B cell (primary cell): ENCODE measurements around the gene ERBB4. TPM values are rescaled to one million over a fixed set of nuclear protein-coding genes. Genes with fewer than 3 reads are reported as not detected.

Experiments
- ATAC-seq: fragments of 200-7000 bp; cut with Tn5 transposase; one replicate; pipeline ENCODE4 v1.10.0; 2021; ENCODE audit warnings: low read depth, mild to moderate bottlenecking, moderate number of reproducible peaks, moderate library complexity
- CTCF ChIA-PET: fragments of 350-600 bp; sonication (Branson Sonifier 250); formaldehyde crosslinking; loops from one replicate; lab custom pipeline; 2021; ENCODE audit warnings: antibody characterized with exemption, inconsistent platforms; lab: Charles Lee
- POLR2A ChIA-PET: fragments of 350-600 bp; sonication (Branson Sonifier 250); formaldehyde crosslinking; loops from one replicate; lab custom pipeline; 2021; ENCODE audit warnings: antibody characterized with exemption; lab: Charles Lee
- DNase-seq: peaks from one replicate; pipeline ENCODE4 v3.0.0; 2013
- H2AFZ ChIP-seq: 2 replicates; pipeline ENCODE4 v1.6.1; 2012; ENCODE audit warnings: mild to moderate bottlenecking, low read depth, low read length; ENCODE audit not compliant: insufficient read depth, poor library complexity, severe bottlenecking
- H3K27ac ChIP-seq, 2 donors: 1 replicate in 1 of 2; 2 replicates in 1 of 2; pipeline ENCODE4 v1.5.1; 2012 to 2013; ENCODE audit warnings: low read length in 2 of 2, mild to moderate bottlenecking in 2 of 2, moderate library complexity in 1 of 2
- H3K27me3 ChIP-seq, 4 experiments: fragments of 200-600 bp in 1 of 4; sonication (generic) in 1 of 4; replicated peaks in 1 of 4; 1 replicate in 2 of 4; 2 replicates in 2 of 4; pipeline versions ENCODE4 v1.6.1 to v1.7.0; 2013 to 2016; ENCODE audit warnings: low read length in 3 of 4, mild to moderate bottlenecking in 2 of 4, mixed read lengths in 1 of 4, moderate library complexity in 1 of 4; ENCODE audit not compliant: insufficient read depth in 4 of 4, control insufficient read depth in 3 of 4; ENCODE audit errors: control extremely low read depth in 1 of 4
- H3K36me3 ChIP-seq, 2 experiments: replicated peaks in 1 of 2; 1 replicate in 1 of 2; 2 replicates in 1 of 2; pipeline versions ENCODE4 v1.6.1 to v1.7.1; 2013; ENCODE audit warnings: low read length in 1 of 2; ENCODE audit not compliant: insufficient read depth in 2 of 2, control insufficient read depth in 1 of 2; ENCODE audit errors: control extremely low read depth in 1 of 2, extremely low read depth in 1 of 2
- H3K4me1 ChIP-seq, 2 donors: fragments of 200-600 bp in 1 of 2; sonication (generic) in 1 of 2; 1 replicate in 1 of 2; 2 replicates in 1 of 2; pipeline versions ENCODE4 v1.5.1 to v1.6.1; 2013 to 2017; ENCODE audit warnings: low read length in 2 of 2; ENCODE audit not compliant: control insufficient read depth in 2 of 2, insufficient read depth in 2 of 2
- H3K4me2 ChIP-seq: replicated peaks from 2 replicates; pipeline ENCODE3; 2012; ENCODE audit warnings: mild to moderate bottlenecking, low read depth, low read length; ENCODE audit not compliant: poor library complexity, severe bottlenecking
- H3K4me3 ChIP-seq, 5 experiments: fragments of 200-600 bp in 1 of 5; sonication (generic) in 1 of 5; 1 replicate in 3 of 5; 2 replicates in 2 of 5; pipeline versions ENCODE4 v1.5.1 to v1.7.0; 2011 to 2016; ENCODE audit warnings: low read length in 4 of 5, mild to moderate bottlenecking in 4 of 5, low read depth in 2 of 5, control low read depth in 1 of 5, moderate library complexity in 1 of 5; ENCODE audit not compliant: insufficient read depth in 1 of 5; ENCODE audit errors: control extremely low read depth in 1 of 5, extremely low read depth in 1 of 5
- H3K79me2 ChIP-seq: fragments of 200-600 bp; sonication (generic); one replicate; pipeline ENCODE4 v1.6.0; 2016; ENCODE audit warnings: low read length; ENCODE audit not compliant: control insufficient read depth, insufficient read depth
- H3K9ac ChIP-seq: fragments of 200-600 bp; sonication (generic); 2 replicates; pipeline ENCODE4 v1.6.1; 2017; ENCODE audit warnings: mild to moderate bottlenecking, low read length, moderate library complexity
- H3K9me3 ChIP-seq, 3 donors: one replicate each; pipeline versions ENCODE4 v1.6.1 to v1.7.1; 2013; ENCODE audit warnings: low read length in 2 of 3; ENCODE audit not compliant: control insufficient read depth in 2 of 3, insufficient read depth in 1 of 3; ENCODE audit errors: control extremely low read depth in 1 of 3
- H4K20me1 ChIP-seq: 2 replicates; pipeline ENCODE4 v1.6.0; 2012; ENCODE audit warnings: mild to moderate bottlenecking, low read length; ENCODE audit not compliant: insufficient read depth, control insufficient read depth, poor library complexity, severe bottlenecking
- H3K27ac Mint-ChIP-seq: one replicate; pipeline ENCODE4 v1.8.0; 2021; ENCODE audit warnings: mixed read lengths
- H3K27me3 Mint-ChIP-seq: one replicate; pipeline ENCODE4 v1.8.0; 2021; ENCODE audit warnings: mixed read lengths
- H3K4me1 Mint-ChIP-seq: one replicate; pipeline ENCODE4 v1.8.0; 2021; ENCODE audit warnings: mixed read lengths
- H3K4me3 Mint-ChIP-seq: one replicate; pipeline ENCODE4 v1.8.0; 2021; ENCODE audit warnings: mixed read lengths
- H3K9me3 Mint-ChIP-seq: one replicate; pipeline ENCODE4 v1.8.0; 2022; ENCODE audit warnings: mixed read lengths; ENCODE audit not compliant: insufficient read depth
- EZH2 ChIP-seq: IDR thresholded peaks from 2 replicates; pipeline ENCODE4 v1.6.1; 2012; ENCODE audit warnings: borderline replicate concordance, low read depth, mild to moderate bottlenecking, moderate library complexity, low read length; ENCODE audit not compliant: insufficient read depth, poor library complexity, severe bottlenecking
- WGBS: methylation state at CpG from one replicate; pipeline ENCODE4 v1.1.5; 2013; ENCODE audit warnings: missing lambda C conversion rate; ENCODE audit not compliant: insufficient coverage; 5-methylcytosine and 5-hydroxymethylcytosine counted together
- intact Hi-C: fragments of 100-400 bp; cut with micrococcal nuclease; formaldehyde crosslinking; loops from one replicate; pipeline ENCODE4 v1.10.0; 2022
- polyA plus RNA-seq: library from polyadenylated mRNA; depleted of rRNA; stranded (reverse); fragments of >200 nt; gene quantifications from 2 replicates; pipeline ENCODE4 v1.2.3, GENCODE V29; 2012
- total RNA-seq, 2 donors: library from RNA; stranded (reverse); fragments of 120-200 nt in 1 of 2; gene quantifications; 1 replicate in 1 of 2; 2 replicates in 1 of 2; pipeline versions ENCODE4 v1.2.3 to v1.2.4, GENCODE V29; 2013 to 2022
- TF ChIP-seq, protein P1 (sequence below): fragments of 200-600 bp; IDR thresholded peaks from one replicate; pipeline ENCODE4 v1.8.0; 2022; ENCODE audit warnings: antibody characterized with exemption, mild to moderate bottlenecking

The ERBB4 gene
- total and polyA plus RNA-seq, 2 donors (not counting 1 experiment from before 2014, with no cell fraction given) = not detected

DNA sequence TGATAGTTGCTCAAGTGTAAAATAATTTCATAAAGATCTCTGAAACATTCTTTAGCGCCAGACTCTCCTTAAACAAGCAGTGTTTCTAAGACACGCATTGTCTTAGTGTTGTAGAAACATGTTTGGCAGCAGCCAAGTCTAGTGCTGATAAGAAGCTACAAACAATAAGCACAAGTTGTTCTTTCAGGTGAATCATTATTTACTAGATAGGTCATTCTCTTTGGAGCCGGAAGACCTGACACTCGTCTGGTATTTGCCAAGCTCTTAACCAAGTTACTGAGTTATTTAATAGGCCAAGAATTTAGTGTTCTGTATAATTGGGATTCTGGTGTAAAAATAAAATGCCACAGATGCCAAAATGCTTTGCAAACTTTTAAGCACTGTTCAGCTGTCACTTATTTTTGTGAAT, 1130.1 kb downstream of the ERBB4 start:
- Histone ChIP-seq H3K4me1 (no peaks in the 10 kb centered on the region), H3K4me2 (no peak overlapping the region)
- POLR2A ChIA-PET = no interaction called here

DNA sequence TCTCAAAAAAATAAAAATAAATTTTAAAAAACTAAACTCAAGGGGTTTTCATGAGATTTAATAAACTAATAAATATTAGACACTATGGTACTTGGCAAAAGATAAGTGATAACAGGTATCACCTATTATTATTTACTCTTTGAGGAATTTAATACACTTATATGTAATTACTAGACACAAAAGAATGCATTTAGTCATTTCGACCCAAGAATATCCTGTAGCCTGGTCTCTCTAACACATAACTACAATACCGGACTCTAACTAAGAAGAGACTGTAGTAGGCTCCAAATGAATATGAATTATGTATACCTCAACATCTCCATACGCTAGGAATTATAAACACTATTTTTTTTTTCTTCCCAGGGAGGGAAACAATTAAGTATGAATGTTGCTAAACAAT, 1131.5 kb downstream of the ERBB4 start:
- H3K36me3 ChIP-seq = no peaks in the 10 kb centered on the region
- intact Hi-C loops = no loop called here
- ChIA-PET CTCF (no interaction called here), POLR2A (no interaction called here)
- Mint-ChIP-seq H3K27me3 (no peaks in the 10 kb centered on the region), H3K27ac (no peak overlapping the region), H3K4me1 (no peaks in the 10 kb centered on the region), H3K4me3 (no peak overlapping the region), H3K9me3 (no peaks in the 10 kb centered on the region)
- TF ChIP-seq, protein P1, sequence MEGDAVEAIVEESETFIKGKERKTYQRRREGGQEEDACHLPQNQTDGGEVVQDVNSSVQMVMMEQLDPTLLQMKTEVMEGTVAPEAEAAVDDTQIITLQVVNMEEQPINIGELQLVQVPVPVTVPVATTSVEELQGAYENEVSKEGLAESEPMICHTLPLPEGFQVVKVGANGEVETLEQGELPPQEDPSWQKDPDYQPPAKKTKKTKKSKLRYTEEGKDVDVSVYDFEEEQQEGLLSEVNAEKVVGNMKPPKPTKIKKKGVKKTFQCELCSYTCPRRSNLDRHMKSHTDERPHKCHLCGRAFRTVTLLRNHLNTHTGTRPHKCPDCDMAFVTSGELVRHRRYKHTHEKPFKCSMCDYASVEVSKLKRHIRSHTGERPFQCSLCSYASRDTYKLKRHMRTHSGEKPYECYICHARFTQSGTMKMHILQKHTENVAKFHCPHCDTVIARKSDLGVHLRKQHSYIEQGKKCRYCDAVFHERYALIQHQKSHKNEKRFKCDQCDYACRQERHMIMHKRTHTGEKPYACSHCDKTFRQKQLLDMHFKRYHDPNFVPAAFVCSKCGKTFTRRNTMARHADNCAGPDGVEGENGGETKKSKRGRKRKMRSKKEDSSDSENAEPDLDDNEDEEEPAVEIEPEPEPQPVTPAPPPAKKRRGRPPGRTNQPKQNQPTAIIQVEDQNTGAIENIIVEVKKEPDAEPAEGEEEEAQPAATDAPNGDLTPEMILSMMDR = no peak
- no peak for TF ChIP-seq EZH2
- H3K9me3 ChIP-seq = no peaks in the 10 kb centered on the region
- H3K4me3 ChIP-seq = no peak overlapping the region
- no peak overlapping the region for H2AFZ ChIP-seq
- ATAC-seq = no peak
- H3K79me2 ChIP-seq = no peaks in the 10 kb centered on the region
- no peaks in the 10 kb centered on the region for H4K20me1 ChIP-seq
- H3K27me3 ChIP-seq = no peaks in the 10 kb centered on the region
- no peaks in the 10 kb centered on the region for H3K4me1 ChIP-seq
- no CpG with 5 or more reads among the region's 3 CpGs for WGBS
- no peak for DNase-seq
- no peak overlapping the region for H3K4me2 ChIP-seq
- no peak overlapping the region for H3K9ac ChIP-seq
- no peak overlapping the region for H3K27ac ChIP-seq

More for the DNA sequence above, 1130.1 kb downstream of the ERBB4 start:
- no peak for ATAC-seq
- no peak overlapping the region for H3K4me3 ChIP-seq
- no peaks in the 10 kb centered on the region for H3K79me2 ChIP-seq
- no peak overlapping the region for H2AFZ ChIP-seq
- Mint-ChIP-seq H3K27me3 (no peaks in the 10 kb centered on the region), H3K4me3 (no peak overlapping the region), H3K27ac (no peak overlapping the region), H3K4me1 (no peaks in the 10 kb centered on the region), H3K9me3 (no peaks in the 10 kb centered on the region)
- no peaks in the 10 kb centered on the region for H3K9me3 ChIP-seq
- no CpG with 5 or more reads among the region's 4 CpGs for WGBS
- H3K27me3 ChIP-seq = no peaks in the 10 kb centered on the region
- no peak overlapping the region for H3K9ac ChIP-seq
- no peak for DNase-seq
- intact Hi-C loops = no loop called here
- no peak overlapping the region for H3K27ac ChIP-seq
- CTCF ChIA-PET = no interaction called here
- H4K20me1 ChIP-seq = no peaks in the 10 kb centered on the region
- TF ChIP-seq, protein P1 = no peak
- no peak for TF ChIP-seq EZH2
- no peaks in the 10 kb centered on the region for H3K36me3 ChIP-seq
